Common myeloid progenitor, CD34-positive (primary cell): ENCODE data around the gene KIAA1328.

Experiments
- CTCF ChIA-PET: fragments of 350-600 bp; sonication (Branson Sonifier 250); formaldehyde crosslinking; loops from one replicate; lab custom pipeline; 2021; ENCODE audit warnings: antibody characterized with exemption; lab: Charles Lee
- POLR2A ChIA-PET: fragments of 350-600 bp; sonication (Branson Sonifier 250); formaldehyde crosslinking; loops from one replicate; lab custom pipeline; 2021; ENCODE audit warnings: antibody characterized with exemption; lab: Charles Lee
- DNase-seq, 3 donors: peaks; one replicate each; pipeline versions ENCODE4 v3.0.0 to v3.0.0-alpha.2; 2013
- H3K27ac ChIP-seq, 2 experiments: 1 replicate in 1 of 2; 2 replicates in 1 of 2; pipeline ENCODE4 v1.7.0; 2013; ENCODE audit warnings: inconsistent platforms in 2 of 2, low read length in 2 of 2, mild to moderate bottlenecking in 2 of 2, low read depth in 1 of 2, moderate library complexity in 1 of 2; ENCODE audit not compliant: severe bottlenecking in 2 of 2, insufficient read depth in 1 of 2, poor library complexity in 1 of 2
- H3K27me3 ChIP-seq, 5 experiments: replicated peaks in 2 of 5; 1 replicate in 3 of 5; 2 replicates in 2 of 5; pipeline versions ENCODE4 v1.6.1 to v1.7.0; 2013; ENCODE audit warnings: low read length in 4 of 5, mild to moderate bottlenecking in 2 of 5, moderate library complexity in 2 of 5, inconsistent platforms in 1 of 5; ENCODE audit not compliant: insufficient read depth in 5 of 5, control insufficient read depth in 4 of 5
- H3K36me3 ChIP-seq, 4 experiments: 1 replicate in 2 of 4; 2 replicates in 2 of 4; pipeline versions ENCODE4 v1.6.1 to v1.7.0; 2013; ENCODE audit warnings: low read length in 3 of 4, control low read depth in 1 of 4, mild to moderate bottlenecking in 1 of 4; ENCODE audit not compliant: control insufficient read depth in 4 of 4, insufficient read depth in 4 of 4
- H3K4me1 ChIP-seq, 4 experiments: 1 replicate in 3 of 4; 2 replicates in 1 of 4; pipeline versions ENCODE4 v1.6.1 to v1.7.1; 2013; ENCODE audit warnings: low read length in 3 of 4, mild to moderate bottlenecking in 3 of 4, control low read depth in 1 of 4, inconsistent platforms in 1 of 4, moderate library complexity in 1 of 4; ENCODE audit not compliant: control insufficient read depth in 4 of 4, insufficient read depth in 4 of 4; ENCODE audit errors: control extremely low read depth in 1 of 4
- H3K4me3 ChIP-seq, 7 experiments: 1 replicate in 4 of 7; 2 replicates in 3 of 7; pipeline versions ENCODE4 v1.5.1 to v1.7.0; 2013; ENCODE audit warnings: mild to moderate bottlenecking in 7 of 7, low read length in 6 of 7, moderate library complexity in 6 of 7, inconsistent platforms in 2 of 7, low read depth in 2 of 7, control low read depth in 1 of 7; ENCODE audit not compliant: insufficient read depth in 4 of 7, control insufficient read depth in 1 of 7; ENCODE audit errors: extremely low read depth in 1 of 7
- H3K9me3 ChIP-seq, 5 experiments: 1 replicate in 4 of 5; 2 replicates in 1 of 5; pipeline versions ENCODE4 v1.6.1 to v1.7.1; 2013; ENCODE audit warnings: low read length in 4 of 5, mild to moderate bottlenecking in 2 of 5, inconsistent platforms in 1 of 5, low read depth in 1 of 5, moderate library complexity in 1 of 5; ENCODE audit not compliant: control insufficient read depth in 4 of 5, insufficient read depth in 2 of 5; ENCODE audit errors: control extremely low read depth in 1 of 5
- WGBS: methylation state at CpG from one replicate; pipeline ENCODE4 v1.1.5; 2013; ENCODE audit not compliant: insufficient coverage; 5-methylcytosine and 5-hydroxymethylcytosine counted together

KIAA1328 gene

DNA sequence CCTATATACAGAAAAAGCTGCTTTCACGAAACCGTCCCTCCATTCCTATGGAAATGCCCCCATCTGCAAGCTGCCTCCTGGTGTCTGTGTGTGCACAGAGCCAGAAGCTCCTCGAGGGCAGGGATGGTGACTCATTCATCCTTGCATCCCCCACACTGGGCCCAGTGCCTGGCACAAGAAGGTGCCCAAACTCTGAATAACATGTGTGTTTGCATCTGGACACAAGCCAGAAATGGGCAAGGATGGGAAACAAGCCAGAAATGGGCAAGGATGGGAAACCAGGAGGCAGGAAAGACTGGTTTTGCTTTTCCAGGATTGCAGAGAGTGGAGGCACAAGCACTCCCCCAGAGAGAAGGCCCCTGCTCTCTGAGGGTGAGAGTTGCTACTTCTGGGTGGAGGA lies 422.8 kb downstream of the KIAA1328 start:
- Histone ChIP-seq H3K9me3 (no peaks in the 10 kb centered on the region), H3K27me3 (peaks cover 2 to 72% (median 36%) of the 10 kb centered on the region in 5 experiments), H3K4me3 (no peak overlapping the region), H3K27ac (no peak overlapping the region), H3K36me3 (no peaks in the 10 kb centered on the region), H3K4me1 (peaks cover 0 to 9% (median 4%) of the 10 kb centered on the region in 4 experiments)
- ChIA-PET POLR2A (no interaction called here), CTCF (no interaction called here)
- DNase-seq: no peak
- WGBS: 75% methylated on average over 3 of the region's 3 CpGs

DNA sequence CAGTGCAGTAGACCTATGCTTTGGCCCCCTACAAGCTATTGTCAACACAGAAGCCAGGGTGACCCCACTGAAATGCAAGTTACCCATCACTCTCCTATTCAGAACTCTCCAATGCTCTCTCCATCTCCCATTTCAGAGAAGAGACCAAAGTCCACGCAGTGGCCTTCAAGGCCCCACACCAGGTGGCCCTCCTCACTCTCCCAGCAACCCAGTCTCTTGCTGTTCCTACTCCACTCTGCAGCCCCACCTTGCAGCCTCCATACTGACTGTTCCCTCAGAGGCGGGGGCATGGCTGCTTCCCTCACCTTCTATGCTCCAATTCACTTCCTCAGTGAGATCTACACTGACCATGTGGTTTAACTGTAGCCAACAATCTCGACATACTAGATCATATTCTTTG lies 423.4 kb downstream of the KIAA1328 start:
- H3K27me3 ChIP-seq: peaks cover 2 to 76% (median 40%) of the 10 kb centered on the region in 5 experiments
- H3K4me3 ChIP-seq: no peak overlapping the region
- no peak for DNase-seq
- H3K27ac ChIP-seq: no peak overlapping the region
- CTCF ChIA-PET: interaction anchor here (1.1 kb wide), 1 partner anchor 89 kb away, joined by 3 read pairs; no protein-coding TSS in a partner anchor
- no peaks in the 10 kb centered on the region for H3K9me3 ChIP-seq
- peaks cover 0 to 9% (median 4%) of the 10 kb centered on the region in 4 experiments for H3K4me1 ChIP-seq
- no peaks in the 10 kb centered on the region for H3K36me3 ChIP-seq
- POLR2A ChIA-PET: no interaction called here
- 81% methylated on average over 3 of the region's 3 CpGs for WGBS

DNA sequence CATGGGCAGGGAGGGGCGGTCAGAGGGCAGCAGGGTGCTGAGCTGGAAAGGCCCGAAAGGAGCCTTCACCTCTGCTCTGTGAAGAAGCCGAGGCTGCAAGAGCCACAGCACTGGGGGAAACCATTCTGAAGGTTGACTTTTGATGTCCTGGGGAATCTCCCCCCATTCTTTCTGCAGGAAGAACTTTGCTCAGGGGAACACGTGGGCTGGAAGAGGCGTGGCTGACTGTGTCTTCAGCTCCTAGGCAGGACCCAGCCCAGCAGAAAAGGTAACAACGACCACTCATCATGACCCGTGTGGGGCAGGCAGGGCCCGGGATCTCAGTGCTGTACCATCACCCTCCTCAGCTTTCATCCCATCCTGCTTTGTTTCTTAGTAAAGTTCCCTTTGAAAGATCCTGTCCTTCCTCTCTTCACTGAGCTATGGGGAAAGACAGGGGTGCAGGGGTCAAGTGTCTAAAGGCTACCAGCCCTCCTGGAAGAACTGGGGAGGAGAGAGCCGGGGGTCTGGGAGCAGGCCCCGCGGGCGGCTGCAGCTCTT lies 424.0 kb downstream of the KIAA1328 start:
- no peak overlapping the region for H3K27ac ChIP-seq
- WGBS: 62% methylated on average over 10 of the region's 12 CpGs
- H3K9me3 ChIP-seq: no peaks in the 10 kb centered on the region
- H3K4me1 ChIP-seq: peaks cover 0 to 9% (median 4%) of the 10 kb centered on the region in 4 experiments
- no peaks in the 10 kb centered on the region for H3K36me3 ChIP-seq
- CTCF ChIA-PET: interaction anchor here (1.1 kb wide), 1 partner anchor 89 kb away, joined by 3 read pairs; no protein-coding TSS in a partner anchor
- POLR2A ChIA-PET: no interaction called here
- no peak overlapping the region for H3K4me3 ChIP-seq
- DNase-seq: no peak
- peaks cover 2 to 76% (median 44%) of the 10 kb centered on the region in 5 experiments for H3K27me3 ChIP-seq

GRCh38 chr18:37253394-37254235 lies 424.7 kb downstream of the KIAA1328 start:
- Histone ChIP-seq H3K4me1 (peaks cover 0 to 9% (median 4%) of the 10 kb centered on the region in 4 experiments), H3K4me3 (peak overlapping the region in 1 of 7 experiments; percentile 48), H3K27ac (no peak overlapping the region), H3K9me3 (no peaks in the 10 kb centered on the region), H3K27me3 (peaks cover 2 to 83% (median 47%) of the 10 kb centered on the region in 5 experiments), H3K36me3 (no peaks in the 10 kb centered on the region)
- peak; percentile 3 to 35 (median 18) for DNase-seq
- 5% methylated on average over 31 of the region's 83 CpGs for WGBS
- POLR2A ChIA-PET: no interaction called here
- CTCF ChIA-PET: interaction anchor here (1.1 kb wide), 1 partner anchor 88 kb away, joined by 3 read pairs; no protein-coding TSS in a partner anchor

GRCh38 chr18:37254236-37254754 lies 425.4 kb downstream of the KIAA1328 start:
- 8% methylated on average over 46 of the region's 49 CpGs for WGBS

DNA sequence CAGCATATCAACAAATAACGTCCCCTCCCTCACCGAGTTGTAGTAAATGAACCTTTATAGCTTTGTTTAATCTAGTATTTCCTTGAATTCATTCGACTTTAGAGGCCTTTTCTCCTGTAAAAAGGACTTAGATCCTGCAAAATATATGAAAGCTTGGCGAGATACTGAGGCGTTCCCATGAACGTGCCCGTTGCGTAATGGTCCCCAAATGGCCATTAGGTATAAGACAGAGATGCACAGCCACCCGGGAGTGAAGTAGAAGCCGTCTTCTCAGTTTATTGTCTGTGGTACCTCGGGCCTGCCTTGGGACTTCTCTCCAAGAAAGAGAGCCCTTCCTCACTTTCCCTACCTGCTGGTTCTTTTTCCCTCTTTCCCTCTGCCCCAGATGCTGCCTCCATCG lies 426.0 kb downstream of the KIAA1328 start:
- no peak overlapping the region for H3K4me3 ChIP-seq
- no peak overlapping the region for H3K27ac ChIP-seq
- POLR2A ChIA-PET: no interaction called here
- peaks cover 2 to 93% (median 49%) of the 10 kb centered on the region in 5 experiments for H3K27me3 ChIP-seq
- WGBS: 91% methylated on average over 9 of the region's 12 CpGs
- H3K4me1 ChIP-seq: peaks cover 0 to 9% (median 4%) of the 10 kb centered on the region in 4 experiments
- no peak for DNase-seq
- H3K9me3 ChIP-seq: no peaks in the 10 kb centered on the region
- CTCF ChIA-PET: no interaction called here
- no peaks in the 10 kb centered on the region for H3K36me3 ChIP-seq

More at GRCh38 chr18:37254236-37254754, 425.4 kb downstream of the KIAA1328 start:
- Histone ChIP-seq H3K27ac (no peak overlapping the region), H3K9me3 (no peaks in the 10 kb centered on the region), H3K4me3 (peak overlapping the region in 3 of 7 experiments; percentile 27 to 48 (median 40)), H3K4me1 (peaks cover 0 to 9% (median 4%) of the 10 kb centered on the region in 4 experiments), H3K36me3 (no peaks in the 10 kb centered on the region), H3K27me3 (peaks cover 2 to 88% (median 47%) of the 10 kb centered on the region in 5 experiments)
- peak in 2 of 3 donors; percentile 14 to 30 for DNase-seq
- CTCF ChIA-PET: no interaction called here
- POLR2A ChIA-PET: no interaction called here
